GM10248 (cell line): Measurements from ENCODE around the gene PINK1.

Experiments used
- CTCF ChIA-PET: fragments of 300-600 bp; sonication (Branson Sonifier 250); formaldehyde crosslinking; extraction: SDS; loops from one replicate; lab custom pipeline; 2021; ENCODE audit warnings: antibody characterized with exemption; lab: Yijun Ruan, JAX
- POLR2A ChIA-PET: fragments of 350-650 bp; sonication (Branson Sonifier 250); formaldehyde crosslinking; extraction: SDS; loops from one replicate; lab custom pipeline; 2020; ENCODE audit warnings: antibody characterized with exemption; lab: Yijun Ruan, JAX
- DNase-seq: peaks from one replicate; pipeline ENCODE4 v3.0.0; 2012; ENCODE audit errors: extremely low spot score
- CTCF ChIP-seq: IDR thresholded peaks from 2 replicates; pipeline ENCODE4 v1.5.1; 2012; ENCODE audit warnings: mild to moderate bottlenecking, low read depth; ENCODE audit errors: extremely low read depth, missing control alignments, control extremely low read depth

PINK1 gene

DNA sequence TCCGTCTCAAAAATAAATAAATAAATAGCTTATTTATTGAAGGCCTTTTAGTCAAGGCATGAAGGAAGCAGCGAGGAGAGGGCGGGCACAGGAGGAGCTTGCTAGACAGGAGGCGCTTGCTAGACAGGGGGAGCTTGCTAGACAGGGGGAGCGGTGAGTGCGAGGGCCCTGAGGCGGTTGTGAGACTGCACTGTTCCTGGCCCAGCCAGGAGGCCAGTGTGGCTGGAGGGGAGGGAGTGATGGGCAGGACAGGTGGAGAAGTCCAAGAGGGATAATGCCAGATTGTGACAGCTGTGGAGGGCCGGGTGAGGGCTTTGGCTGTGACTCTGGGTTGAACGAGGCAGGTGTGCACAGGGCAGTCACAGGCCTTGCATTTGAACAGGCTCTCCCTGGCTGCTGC lies 66.3 kb downstream of the PINK1 start:
- no peak for TF ChIP-seq CTCF
- CTCF ChIA-PET, result interaction anchor here (0.8 to 9.7 kb wide), 5 partner anchors 11 to 668 kb away, joined by 3 to 122 read pairs (median 38); partner anchors contain the start of gene KIF17
- POLR2A ChIA-PET, result no interaction called here
- DNase-seq, result no peak

DNA sequence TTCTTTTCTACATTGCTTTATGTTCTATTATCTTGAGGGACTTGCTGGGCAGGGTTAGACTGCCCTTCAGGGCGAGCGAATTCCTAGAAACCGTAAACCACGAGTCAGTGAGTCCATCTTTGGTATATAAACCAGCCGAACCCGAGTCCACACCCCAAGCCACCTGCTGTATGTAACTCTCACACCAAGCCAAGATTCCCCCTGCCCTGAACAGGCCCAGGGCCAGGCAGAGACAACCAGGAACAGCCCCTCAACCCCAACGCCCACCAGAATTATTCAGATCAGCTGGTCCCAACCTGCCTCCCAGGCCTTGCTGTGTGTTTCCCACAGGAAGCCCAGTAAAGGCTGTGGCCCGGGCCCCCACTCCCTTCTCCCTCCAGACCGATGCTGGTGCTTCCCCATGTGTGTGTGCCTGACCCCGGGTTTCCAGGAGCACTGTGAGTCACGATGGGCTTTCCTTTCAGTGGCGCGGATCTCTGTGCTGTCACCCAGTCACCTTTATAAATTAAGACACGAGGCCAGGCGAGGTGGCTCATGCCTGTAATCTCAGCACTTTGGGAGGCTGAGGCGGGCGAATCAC lies 67.5 kb downstream of the PINK1 start:
- ChIA-PET CTCF (interaction anchor here (9.7 kb wide), 1 partner anchor 495 kb away, joined by 122 read pairs; no protein-coding TSS in a partner anchor), POLR2A (no interaction called here)
- TF ChIP-seq CTCF, result no peak
- no peak for DNase-seq
